Stimulated activated CD4-positive, alpha-beta T cell treated with anti-CD3 and anti-CD28 coated beads, Interleukin-1b, Interleukin-23, amount 100 ng/mL, for 1 hour (primary cell): ENCODE measurements around the gene PDZRN3.
"Not testable (repeated sequence)": the region's sequence is repeated elsewhere in the genome, so short reads cannot be mapped to it uniquely, and the experiment has no call there.

Source experiments
- DNase-seq, 2 donors: peaks; one replicate each; pipeline ENCODE4 v3.0.0-alpha.2; 2020; ENCODE audit warnings: low read depth in 2 of 2

The PDZRN3 gene

DNA sequence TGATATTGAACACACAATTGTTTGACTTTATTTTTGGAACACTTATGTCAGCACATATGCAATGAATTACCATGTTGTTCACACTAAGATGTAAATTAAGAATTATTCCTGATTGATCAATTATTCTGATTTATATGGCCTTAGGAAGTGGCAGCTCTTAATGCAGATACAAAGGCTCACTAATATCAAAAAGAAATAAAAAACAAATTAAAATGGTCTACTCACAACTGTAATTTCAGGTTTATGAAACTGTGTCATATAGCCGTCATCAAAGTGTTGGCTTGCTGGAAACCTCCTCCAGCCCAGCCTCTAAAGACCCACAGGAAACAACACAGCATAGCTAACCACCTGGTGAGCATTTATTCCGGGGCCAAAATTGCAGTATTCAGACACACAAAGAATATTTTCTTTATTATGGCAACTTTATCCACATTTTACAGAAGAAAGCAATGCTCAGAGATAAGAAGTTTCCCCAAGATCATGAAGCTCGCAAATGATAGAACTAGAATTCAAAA is 33.4 kb downstream of the PDZRN3 start:
- DNase-seq, result no peak

DNA sequence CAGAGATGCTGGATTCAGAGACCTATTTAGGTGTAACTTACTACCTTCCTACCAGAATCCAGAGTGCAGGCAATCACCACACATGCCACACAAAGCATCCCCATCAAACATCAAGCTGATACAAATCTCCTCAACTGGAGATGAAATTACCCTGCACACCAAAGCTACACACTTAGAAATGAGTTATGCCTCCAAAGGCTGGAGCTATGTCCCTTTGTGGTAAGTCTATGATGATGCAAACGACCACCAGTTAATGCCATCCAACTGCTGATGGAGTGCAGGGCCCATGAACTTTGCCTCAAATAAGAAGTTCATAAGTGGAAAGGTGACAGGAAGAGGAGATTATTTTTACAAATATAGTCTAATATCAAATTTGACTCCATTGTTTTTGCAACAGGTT is 38.1 kb downstream of the PDZRN3 start:
- DNase-seq, result no peak

DNA sequence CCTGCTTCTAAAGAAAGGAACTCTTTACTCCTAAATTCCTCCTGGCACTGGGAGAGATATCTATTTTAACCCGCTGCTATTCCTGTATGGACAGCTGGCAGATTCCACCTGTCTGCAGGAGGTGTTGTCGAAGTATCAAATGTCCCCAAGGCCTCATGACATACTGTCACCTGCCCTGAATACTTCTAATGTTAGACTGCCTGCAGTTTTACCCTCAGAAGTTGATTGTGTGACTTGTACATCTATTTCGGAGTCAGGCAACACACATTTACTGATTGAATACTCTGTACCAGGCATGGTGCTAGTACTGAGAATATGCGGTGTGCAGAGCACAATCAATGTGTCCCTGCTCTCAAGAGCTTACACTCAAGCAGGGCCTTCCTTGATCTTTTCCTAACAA is 38.6 kb downstream of the PDZRN3 start:
- DNase-seq, result no peak

DNA sequence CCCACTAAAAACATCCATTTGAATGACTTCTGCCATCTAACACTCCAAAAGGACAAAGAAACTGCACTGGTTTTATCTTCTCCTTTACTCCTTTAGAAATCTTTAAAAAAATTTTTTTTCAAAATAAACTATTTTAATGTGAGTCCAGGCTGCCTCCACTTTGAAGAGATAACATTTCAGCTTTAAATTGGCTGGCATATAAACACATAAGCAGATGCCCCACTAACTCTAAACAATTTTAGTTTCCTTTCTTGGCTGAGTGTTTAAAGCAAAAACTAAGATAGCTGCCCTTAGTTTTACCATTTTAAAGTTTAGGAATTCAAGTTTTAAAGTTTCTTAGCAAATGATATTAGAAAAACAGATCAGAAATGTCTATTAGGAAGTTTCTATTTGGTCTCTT is 39.9 kb downstream of the PDZRN3 start:
- DNase-seq, result no peak

DNA sequence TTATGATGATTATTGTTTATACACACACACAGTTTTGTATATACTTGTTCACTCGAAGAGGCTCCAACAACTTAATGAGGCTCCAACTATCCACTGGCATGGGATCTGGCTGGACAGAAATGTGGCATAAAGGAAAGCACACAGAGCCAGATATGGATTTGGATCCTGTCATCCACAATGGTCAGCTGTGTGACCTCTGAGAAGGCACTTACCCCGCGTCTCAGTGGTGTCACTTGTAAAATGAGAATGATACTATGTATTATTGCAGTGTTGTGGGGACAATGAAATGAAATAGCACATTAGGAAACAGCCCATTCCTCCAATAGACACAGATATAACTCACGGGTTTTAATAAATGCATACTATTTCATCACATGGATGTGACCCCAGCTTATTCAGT is 42.2 kb downstream of the PDZRN3 start:
- no peak for DNase-seq

DNA sequence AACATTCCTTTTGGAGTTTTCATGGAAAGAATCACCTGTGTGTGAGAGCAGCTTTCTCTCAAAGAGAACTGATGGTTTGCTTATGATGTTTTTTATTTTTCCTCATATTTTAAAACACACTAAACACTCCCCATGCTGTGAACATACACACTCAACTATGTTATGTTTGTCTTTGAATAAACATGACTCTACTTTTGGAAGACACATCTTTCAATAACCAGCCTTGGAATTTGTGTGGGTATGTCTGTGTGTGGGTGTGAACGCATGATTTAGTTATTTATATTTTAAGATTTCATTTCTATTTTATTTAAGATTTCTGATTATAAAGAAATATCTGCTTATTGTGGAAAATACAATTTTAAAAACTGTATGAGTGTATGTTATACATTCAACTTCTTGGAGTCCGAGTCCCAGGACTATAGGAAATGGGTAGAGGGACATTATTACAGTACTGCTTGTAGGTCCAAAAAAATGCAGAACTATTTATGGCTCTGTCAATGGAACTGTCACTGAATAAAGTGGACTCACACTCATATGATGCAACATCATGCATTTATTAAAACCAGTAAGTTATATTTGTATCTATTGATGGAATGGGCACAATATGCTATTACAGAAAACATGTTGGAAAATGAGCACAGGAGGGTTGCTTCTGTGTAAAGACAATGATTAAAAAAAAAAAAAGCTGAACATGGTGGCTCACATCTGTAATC is 43.5 kb downstream of the PDZRN3 start:
- DNase-seq, result no peak

DNA sequence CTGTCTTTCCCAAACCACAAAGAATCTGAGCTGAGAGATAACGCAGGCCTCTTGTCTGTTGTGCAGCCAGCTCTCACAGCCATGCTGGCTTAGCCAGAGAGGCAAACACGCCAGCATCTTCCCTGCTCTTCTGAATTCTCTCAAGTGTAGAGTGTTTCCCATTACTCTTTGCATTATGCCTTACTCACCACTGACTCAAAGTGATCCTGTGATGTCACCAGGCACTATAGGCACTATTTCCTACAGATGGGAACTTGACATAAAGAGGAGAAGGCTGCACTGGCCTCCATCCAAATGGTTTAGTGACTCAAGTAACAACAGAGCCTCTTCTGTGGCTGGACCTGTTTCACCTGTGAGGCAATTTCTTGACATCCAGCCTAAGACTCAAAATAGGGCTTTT is 44.4 kb downstream of the PDZRN3 start:
- no peak for DNase-seq

DNA sequence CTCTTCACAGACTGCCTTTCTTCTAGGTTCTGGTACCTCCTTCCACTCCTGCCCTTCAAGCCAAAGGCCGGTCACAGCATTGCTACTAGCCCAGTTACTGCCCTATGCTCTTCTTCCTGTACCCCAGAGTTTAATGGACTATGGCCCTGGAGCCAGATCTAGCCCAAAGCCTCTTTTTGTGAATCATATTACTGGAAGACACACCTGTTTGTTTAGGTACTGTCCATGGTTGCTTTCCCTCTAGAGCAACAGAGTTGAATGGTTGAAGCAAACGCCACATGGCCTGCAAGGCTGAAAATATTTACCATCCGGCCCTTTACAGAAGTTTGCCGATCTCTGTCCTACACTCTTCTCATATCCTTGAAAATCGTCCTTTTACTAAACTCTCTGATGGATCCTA is 47.0 kb downstream of the PDZRN3 start:
- no peak for DNase-seq

DNA sequence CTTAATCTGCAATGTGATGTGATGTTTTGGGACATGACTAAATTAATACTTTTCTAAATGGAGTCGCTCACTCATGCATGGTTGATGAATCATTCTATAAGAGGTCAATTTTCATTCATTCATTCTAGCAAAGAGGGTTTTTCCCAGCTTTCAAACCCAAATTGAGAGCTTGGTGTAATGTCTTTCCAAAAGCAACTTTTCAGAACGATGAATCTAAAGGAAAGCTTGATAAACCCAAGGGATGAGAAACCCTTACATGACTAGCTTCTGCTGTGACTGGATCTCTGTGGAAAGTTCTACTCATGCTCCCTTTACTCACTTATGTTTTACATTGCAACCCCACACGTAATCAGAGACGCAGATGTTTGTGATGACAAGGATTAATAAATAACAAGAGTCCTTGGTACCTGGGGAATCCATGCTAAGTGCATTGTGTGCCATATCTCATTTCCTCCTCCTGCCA is 47.7 kb downstream of the PDZRN3 start:
- DNase-seq, result no peak

DNA sequence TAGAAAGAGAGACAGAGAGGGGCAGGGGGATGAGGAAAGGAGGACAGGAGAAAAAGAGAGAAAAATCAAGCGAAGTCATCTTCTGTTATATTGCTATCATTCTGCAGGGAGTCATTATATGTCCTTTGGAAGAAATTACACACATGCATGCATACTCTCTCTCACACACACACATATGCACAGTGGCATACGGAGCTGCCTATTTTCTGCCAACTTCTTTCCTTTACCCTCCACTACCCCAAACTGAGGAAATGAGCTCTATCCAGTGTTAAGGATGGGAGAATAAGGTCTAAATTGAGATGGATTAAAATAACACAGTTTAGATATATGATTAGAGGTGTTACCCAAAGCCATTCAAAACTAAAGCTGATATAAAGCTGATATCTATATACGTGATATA is 48.8 kb downstream of the PDZRN3 start:
- no peak for DNase-seq

DNA sequence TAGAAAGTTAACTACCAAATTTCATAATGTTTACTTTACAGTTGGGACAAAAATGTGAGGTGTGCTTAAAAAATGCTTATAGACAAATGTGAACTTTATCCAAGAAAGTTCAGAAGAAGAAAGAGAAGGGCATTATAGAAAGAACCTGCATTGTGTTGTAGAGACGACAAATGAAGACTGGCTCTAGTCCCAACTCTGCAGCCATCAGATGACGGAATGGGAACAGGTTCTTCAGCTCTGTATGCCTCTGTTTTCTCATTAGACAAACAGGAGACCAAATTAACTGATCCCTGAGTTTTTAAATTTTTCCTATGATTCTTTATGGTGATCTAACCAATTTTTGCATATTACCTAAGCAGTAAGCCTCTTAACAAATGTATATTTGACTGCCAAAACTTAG is 49.2 kb downstream of the PDZRN3 start:
- no peak for DNase-seq

DNA sequence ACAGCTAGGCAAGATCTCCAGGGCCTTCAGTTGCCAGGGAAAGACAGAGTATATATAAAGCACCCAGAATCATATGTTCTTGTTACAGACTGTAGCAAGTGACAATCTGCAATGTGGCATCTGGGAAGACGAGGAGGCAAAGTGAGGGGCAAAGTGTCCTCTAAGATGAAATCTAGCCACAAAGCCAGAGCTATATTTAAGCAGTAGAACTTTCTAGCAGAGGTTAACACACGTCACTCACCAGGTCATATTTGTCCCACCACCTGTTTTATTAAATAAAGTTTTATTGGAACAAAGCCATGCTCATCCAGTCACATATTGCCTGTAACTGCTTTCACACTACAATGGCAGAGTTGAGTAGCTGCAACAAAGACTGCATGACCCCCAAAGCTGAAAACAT is 51.5 kb downstream of the PDZRN3 start:
- no peak for DNase-seq

DNA sequence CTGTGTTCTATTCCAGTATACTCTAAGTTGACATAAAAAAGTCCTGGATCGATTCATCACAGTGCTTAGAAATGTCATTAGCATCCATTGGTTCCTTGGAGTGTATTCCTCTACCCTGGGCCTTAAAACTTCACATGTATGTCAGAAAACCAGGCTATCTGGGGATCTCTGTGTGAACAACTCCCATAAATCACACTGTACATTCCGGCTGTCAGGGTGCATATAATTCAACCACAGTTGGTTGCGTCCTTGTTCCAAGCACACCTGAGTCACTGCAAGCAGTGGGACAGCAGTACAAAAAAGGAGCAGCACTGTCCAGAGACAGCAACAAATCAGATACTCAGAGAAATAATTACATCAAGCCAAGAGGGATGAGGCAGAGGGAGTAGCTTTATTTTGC is 52.4 kb downstream of the PDZRN3 start:
- DNase-seq, result no peak

DNA sequence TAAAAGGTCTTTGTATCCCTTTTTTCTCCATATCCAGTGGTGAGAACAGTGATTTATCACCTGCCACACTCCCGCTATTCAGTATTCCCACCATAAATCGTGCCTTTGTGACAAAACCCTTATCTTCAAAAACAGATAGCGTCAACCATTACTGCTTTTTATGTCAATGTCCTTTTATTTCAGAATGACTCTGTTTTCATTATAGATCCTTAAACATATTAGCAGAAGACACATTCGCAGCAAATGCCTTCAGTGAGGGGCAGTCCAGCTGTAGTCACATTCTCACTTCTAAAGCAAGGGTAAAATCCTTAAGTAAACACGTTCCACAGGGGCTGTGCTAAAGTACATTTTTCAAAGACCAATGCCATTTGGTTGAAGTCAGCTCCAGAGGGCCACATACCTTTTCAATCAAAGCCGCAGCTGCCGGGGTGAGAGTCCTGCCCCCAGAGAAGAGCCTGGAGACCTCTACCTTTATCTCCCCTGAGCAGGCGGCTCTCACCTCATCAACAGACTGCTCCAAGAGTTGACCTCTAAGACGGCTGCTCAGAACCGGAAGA is 53.4 kb downstream of the PDZRN3 start:
- no peak for DNase-seq

DNA sequence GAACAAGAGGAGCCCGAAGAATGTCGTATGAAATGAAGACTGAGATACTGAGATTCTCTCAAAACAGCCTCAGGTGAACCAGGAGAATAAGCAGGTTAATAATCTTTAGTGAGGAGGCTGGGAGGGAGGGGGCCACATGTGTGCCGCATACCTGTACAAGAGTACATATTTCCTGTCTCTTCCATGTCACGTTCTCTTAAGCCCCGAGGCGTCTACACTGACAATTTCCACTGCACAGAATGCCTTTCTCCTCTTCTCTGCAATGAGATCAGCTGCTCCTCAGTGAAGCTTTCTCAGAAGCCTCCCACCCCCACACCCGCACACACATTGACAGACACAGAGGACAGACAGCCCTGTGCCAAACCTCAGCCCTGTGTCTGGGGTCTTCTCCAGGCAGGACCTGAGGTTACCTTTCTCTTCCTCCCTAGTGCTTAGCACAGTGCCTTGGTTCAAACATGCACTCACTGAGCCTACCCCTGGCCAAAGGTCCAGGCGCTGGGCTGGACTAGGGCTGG is 55.4 kb downstream of the PDZRN3 start:
- DNase-seq, result no peak

DNA sequence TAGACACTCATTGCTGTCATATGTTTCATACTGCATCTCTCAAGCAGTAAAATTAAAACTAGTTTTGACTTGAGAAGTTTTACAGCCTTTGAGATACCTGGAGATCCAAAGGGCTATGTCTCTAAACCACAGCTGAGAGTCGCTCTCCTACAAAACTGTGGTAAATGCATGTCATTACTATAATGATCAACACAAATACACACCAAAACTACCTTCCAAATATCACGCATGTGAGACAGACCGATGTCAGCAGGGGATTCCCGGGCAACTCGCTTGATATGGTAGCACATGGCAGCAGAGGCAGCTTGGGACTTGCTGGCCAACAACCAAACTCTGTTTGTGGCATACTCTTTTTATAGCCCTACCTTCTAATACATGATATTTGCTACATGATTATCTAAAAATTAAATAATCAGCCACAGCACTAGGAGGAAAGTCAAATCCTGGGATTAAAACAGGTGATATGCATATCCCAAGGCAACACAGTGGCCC is 56.3 kb downstream of the PDZRN3 start:
- DNase-seq, result no peak

DNA sequence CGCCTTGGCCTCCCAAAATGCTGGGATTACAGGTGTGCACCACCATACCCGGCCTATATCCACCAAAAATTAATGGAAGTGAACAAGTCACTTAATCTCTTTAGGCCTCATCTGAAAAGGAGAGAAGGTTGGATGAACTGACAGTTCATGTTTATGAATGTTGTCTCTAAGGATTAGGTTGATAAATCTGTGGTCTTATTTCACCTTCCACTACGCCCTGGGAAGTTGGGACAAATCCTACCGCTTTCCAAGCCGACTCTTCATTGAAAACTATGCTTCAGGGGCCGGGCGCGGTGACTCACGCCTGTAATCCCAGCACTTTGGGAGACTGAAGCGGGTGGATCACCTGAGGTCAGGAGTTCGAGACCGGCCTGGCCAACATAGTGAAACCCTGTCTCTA is 59.4 kb downstream of the PDZRN3 start:
- DNase-seq, result not testable (repeated sequence)

DNA sequence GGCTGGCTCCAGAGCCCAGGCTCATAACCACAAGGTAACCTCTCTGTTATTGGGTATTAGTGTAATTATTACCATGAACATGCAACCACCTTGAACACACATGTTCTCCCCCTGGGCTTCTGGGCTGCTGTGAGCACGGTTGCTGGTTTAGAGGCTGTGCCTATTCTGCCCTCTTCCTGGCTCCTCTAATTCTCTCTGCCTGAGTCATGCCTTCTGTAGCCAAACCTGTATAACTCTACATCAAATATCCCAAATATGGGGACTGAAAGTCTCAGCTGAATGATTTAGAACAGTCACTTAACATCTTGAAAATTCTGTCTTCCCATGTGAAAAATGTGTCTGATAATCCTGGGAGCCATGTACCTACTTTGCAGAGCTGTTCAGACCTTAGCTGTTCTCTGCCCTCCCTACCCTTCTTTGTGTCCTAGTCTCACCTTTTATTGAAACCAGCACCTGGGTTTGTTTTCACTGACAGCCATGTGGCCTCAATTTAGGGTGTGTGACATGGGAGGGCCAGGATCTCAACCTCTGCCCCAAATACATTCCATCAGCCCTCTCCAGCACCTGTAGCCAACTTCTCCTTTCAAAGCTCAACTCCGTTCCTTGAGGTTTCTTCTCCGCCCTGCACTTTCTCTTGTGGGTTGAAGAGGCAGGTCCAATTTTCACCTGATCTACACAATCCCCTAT is 60.7 kb downstream of the PDZRN3 start:
- no peak for DNase-seq

DNA sequence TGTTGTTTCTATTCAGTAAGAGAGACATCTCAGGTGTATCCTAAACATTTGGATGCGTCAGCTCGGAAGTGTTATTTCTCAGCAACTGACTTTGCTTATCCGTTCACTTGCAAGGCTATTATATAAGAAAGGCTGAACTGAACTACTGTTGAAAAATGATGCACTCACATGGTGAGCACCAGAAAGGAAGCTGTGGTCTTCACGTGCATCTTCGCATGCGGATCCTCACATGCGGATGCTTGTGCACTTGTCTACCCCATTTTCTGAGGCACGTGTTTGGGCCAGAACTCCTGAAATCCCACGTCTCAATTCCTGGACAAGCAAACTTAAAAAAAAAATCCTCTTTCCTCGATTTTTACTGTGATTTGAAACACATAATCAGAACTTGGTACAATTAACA is 63.2 kb downstream of the PDZRN3 start:
- DNase-seq, result no peak

DNA sequence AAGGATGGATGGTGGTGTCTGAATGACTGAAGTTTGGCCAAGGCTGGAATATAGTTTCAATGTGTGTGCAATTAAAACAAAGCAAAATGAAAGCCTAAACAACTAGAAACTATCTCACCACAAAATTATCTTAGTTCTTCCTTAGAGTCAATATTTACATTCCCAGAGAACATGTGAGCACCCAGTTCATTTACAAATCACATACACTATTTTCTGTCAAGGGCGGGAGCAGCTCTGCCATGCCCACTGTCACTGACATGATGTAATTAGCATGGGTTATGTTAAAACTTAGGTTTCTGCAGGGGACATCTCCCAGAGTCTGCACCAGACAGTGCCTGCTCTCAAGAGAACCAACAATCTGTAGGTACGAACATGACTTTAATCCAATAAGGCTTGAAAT is 65.0 kb downstream of the PDZRN3 start:
- no peak for DNase-seq

DNA sequence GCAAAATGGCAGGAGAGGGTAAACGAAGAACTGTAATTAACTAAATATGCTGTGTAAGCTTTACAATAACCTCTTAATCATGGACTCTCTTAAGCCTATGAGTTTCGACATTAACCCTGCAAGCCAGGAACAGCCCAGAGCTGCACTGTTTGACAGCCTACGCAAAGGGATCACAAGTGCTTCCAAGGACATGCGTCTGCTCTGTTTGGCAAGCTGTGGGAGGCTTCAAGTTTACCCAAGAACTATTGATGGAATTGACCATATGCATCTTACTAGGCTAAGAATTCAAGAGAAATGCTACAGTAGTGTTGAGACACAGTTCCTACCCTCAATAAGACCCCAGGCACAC is 66.0 kb downstream of the PDZRN3 start:
- no peak for DNase-seq

DNA sequence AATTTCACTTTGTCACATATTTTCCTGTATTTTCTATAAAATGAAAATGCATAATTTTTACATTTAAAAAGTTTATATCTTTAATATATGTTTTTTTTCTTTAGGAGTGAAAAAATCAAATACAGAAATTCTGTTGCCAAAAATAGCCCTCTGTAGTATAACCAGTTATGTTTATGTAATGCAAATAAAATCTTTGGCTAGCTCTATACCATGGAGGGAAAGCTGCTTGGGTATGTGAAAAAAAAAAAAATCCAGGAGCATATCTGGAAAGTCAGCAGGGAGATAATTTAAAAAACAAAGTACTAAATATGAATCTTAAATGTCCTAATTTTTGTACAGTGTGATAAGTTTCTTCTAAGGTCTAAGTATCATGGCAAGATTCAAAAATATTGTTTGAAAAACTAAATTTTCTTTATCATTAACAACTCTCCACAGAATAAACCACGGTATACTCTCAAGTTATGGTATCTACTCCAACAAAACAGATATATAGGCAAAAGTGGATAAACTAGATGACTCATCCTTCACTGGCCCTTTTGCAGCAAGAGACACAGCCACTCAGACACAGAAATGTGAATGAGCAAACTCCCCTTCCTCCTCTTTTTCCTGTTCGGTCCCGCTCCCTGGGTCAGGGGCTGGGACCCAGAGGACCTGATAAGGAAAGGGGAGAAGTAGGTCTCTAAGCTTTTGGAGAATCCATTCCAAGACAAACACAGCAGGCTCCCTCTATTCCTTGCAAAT is 66.6 kb downstream of the PDZRN3 start:
- no peak for DNase-seq
